HEK293T (cell line): Measurements from ENCODE around the gene HELQ.

Experiments used
- CTCF ChIA-PET: fragments of 350-600 bp; formaldehyde crosslinking; extraction: SDS; loops from one replicate; lab custom pipeline; 2021; ENCODE audit warnings: antibody characterized with exemption, inconsistent platforms; lab: Yijun Ruan, JAX
- POLR2A ChIA-PET: fragments of 350-600 bp; formaldehyde crosslinking; extraction: SDS; loops from one replicate; lab custom pipeline; 2020; ENCODE audit warnings: antibody characterized with exemption, inconsistent platforms; lab: Yijun Ruan, JAX
- DNase-seq: peaks from one replicate; pipeline ENCODE4 v3.0.0; 2012; ENCODE audit warnings: mixed read lengths; ENCODE audit errors: extremely low spot score
- ARNT ChIP-seq: fragments of 450-650 bp; IDR thresholded peaks from 2 replicates; pipeline ENCODE4 v1.6.1; 2017; ENCODE audit warnings: mild to moderate bottlenecking
- BHLHE40 ChIP-seq: fragments of 450-650 bp; IDR thresholded peaks from 2 replicates; pipeline ENCODE4 v1.6.1; 2016; ENCODE audit warnings: mild to moderate bottlenecking, moderate library complexity, borderline replicate concordance
- CTBP1 ChIP-seq: fragments of 450-650 bp; IDR thresholded peaks from 2 replicates; pipeline ENCODE4 v1.6.1; 2016; ENCODE audit warnings: borderline replicate concordance
- ELF4 ChIP-seq: fragments of 450-650 bp; IDR thresholded peaks from 2 replicates; pipeline ENCODE4 v1.6.1; 2017; ENCODE audit warnings: antibody characterized with exemption
- FOXA1 ChIP-seq: fragments of 450-650 bp; IDR thresholded peaks from 2 replicates; pipeline ENCODE4 v1.6.1; 2016; ENCODE audit warnings: mild to moderate bottlenecking
- FOXK2 ChIP-seq: fragments of 450-650 bp; IDR thresholded peaks from 2 replicates; pipeline ENCODE4 v1.6.1; 2016; ENCODE audit warnings: mild to moderate bottlenecking
- FOXM1 ChIP-seq: fragments of 450-650 bp; IDR thresholded peaks from 2 replicates; pipeline ENCODE4 v1.6.1; 2017; ENCODE audit warnings: mild to moderate bottlenecking, borderline replicate concordance
- HDGF ChIP-seq: fragments of 450-650 bp; IDR thresholded peaks from 2 replicates; pipeline ENCODE4 v1.6.1; 2017; ENCODE audit warnings: antibody characterized with exemption, borderline replicate concordance
- L3MBTL2 ChIP-seq: fragments of 450-650 bp; conservative IDR thresholded peaks from 2 replicates; pipeline ENCODE4 v1.6.1; 2016; ENCODE audit warnings: mild to moderate bottlenecking
- LEF1 ChIP-seq: fragments of 450-650 bp; IDR thresholded peaks from 2 replicates; pipeline ENCODE4 v1.6.1; 2017; ENCODE audit warnings: mild to moderate bottlenecking, borderline replicate concordance
- NFRKB ChIP-seq: fragments of 450-650 bp; IDR thresholded peaks from 2 replicates; pipeline ENCODE4 v1.6.1; 2016; ENCODE audit warnings: mild to moderate bottlenecking, moderate library complexity
- SP1 ChIP-seq: fragments of 450-650 bp; IDR thresholded peaks from 2 replicates; pipeline ENCODE4 v1.6.1; 2017
- SUZ12 ChIP-seq: fragments of 450-650 bp; IDR thresholded peaks from 2 replicates; pipeline ENCODE4 v1.6.1; 2016; ENCODE audit warnings: mild to moderate bottlenecking
- TARDBP ChIP-seq: fragments of 450-650 bp; IDR thresholded peaks from 2 replicates; pipeline ENCODE4 v1.6.1; 2016
- ZNF384 ChIP-seq: fragments of 450-650 bp; IDR thresholded peaks from 2 replicates; pipeline ENCODE4 v1.6.1; 2016
- TF ChIP-seq, protein P1 (sequence below): fragments of 450-650 bp; IDR thresholded peaks from 2 replicates; pipeline ENCODE4 v1.6.1; 2016

Gene HELQ

GRCh38 chr4:83473423-83473822 lies 17.8 kb upstream of the HELQ start:
- TF ChIP-seq ZNF384 = no peak
- TF ChIP-seq, protein P1, sequence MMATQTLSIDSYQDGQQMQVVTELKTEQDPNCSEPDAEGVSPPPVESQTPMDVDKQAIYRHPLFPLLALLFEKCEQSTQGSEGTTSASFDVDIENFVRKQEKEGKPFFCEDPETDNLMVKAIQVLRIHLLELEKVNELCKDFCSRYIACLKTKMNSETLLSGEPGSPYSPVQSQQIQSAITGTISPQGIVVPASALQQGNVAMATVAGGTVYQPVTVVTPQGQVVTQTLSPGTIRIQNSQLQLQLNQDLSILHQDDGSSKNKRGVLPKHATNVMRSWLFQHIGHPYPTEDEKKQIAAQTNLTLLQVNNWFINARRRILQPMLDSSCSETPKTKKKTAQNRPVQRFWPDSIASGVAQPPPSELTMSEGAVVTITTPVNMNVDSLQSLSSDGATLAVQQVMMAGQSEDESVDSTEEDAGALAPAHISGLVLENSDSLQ = no peak
- TF ChIP-seq SP1 = no peak
- no peak for TF ChIP-seq SUZ12
- TF ChIP-seq L3MBTL2 = no peak
- no peak for TF ChIP-seq FOXM1
- no peak for TF ChIP-seq ARNT
- no peak for TF ChIP-seq CTBP1
- no peak for TF ChIP-seq TARDBP
- TF ChIP-seq FOXA1 = no peak
- no peak for TF ChIP-seq FOXK2
- no peak for TF ChIP-seq BHLHE40
- POLR2A ChIA-PET = no interaction called here
- CTCF ChIA-PET = no interaction called here
- DNase-seq = no peak

- ChIA-PET CTCF (interaction anchor here (0.6 kb wide), 1 partner anchor 10 kb away, joined by 5 read pairs; no protein-coding TSS in a partner anchor), POLR2A (interaction anchor here (0.6 to 2.9 kb wide), 8 partner anchors 18 to 651 kb away, joined by 3 to 20 read pairs (median 4); partner anchors contain the start of genes ABRAXAS1 and COQ2)
- DNase-seq = no peak
- TF ChIP-seq BHLHE40 (no peak), ELF4 (no peak), LEF1 (no peak), SUZ12 (no peak), L3MBTL2 (no peak), NFRKB (no peak), HDGF (no peak), FOXM1 (no peak), SP1 (no peak), ZNF384 (no peak), ARNT (no peak), CTBP1 (no peak), FOXA1 (no peak), FOXK2 (no peak), TARDBP (no peak)
- TF ChIP-seq, protein P1 = no peak
These were observed 520 bp upstream of the HELQ start for GRCh38 chr4:83456184-83456501.

DNA sequence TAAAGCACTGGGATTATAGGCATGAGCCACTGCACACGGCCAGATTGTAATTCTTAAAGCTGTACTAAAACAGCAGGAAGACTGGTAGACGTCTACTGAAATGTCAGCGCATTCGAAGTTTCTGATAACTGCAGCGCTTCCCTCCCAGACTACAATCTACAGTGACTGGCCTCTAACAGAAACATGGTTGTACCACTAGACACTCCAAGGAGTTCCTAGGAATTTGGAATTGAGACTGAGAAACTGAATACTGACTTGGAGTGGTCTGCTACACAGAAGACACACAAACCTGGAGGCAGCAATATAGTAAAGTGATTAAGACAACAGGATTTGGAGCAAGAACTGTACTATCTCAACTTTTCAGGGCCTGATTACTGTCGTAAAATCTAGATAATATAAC lies 937 bp downstream of the HELQ start:
- ChIA-PET CTCF (interaction anchor here (0.6 kb wide), 1 partner anchor 38 kb away, joined by 5 read pairs; no protein-coding TSS in a partner anchor), POLR2A (interaction anchor here (1.3 to 2.9 kb wide), 4 partner anchors 20 to 174 kb away, joined by 4 to 20 read pairs (median 4); partner anchors contain the start of gene COQ2)
- TF ChIP-seq, protein P1 = no peak
- TF ChIP-seq ZNF384 = no peak
- no peak for TF ChIP-seq FOXM1
- no peak for TF ChIP-seq CTBP1
- no peak for TF ChIP-seq BHLHE40
- TF ChIP-seq FOXK2 = no peak
- TF ChIP-seq L3MBTL2 = no peak
- TF ChIP-seq TARDBP = no peak
- TF ChIP-seq SP1 = no peak
- no peak for TF ChIP-seq SUZ12
- DNase-seq = no peak

DNA sequence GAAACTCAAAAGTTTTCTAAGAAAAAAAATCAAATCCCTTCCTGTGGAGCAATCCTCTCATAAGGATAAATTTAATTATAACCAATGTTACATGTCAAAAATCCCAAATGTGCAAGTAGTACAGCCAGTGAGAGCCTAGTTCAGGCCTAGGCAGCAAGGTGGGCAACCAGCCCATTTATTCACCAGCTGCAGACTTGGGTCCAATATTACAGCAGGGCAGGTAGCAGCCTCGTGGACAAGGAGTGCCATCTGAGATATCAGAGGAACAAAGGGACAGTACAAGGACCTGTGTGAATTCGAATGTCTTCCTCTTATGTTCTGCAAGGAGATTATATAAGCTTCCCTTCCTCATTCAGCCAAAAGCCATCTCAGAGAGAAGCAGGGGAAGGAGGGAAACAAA lies 6.6 kb downstream of the HELQ start:
- POLR2A ChIA-PET = no interaction called here
- DNase-seq = no peak
- TF ChIP-seq FOXA1 (no peak), BHLHE40 (no peak), SUZ12 (no peak), FOXK2 (no peak), SP1 (no peak), HDGF (no peak), ZNF384 (no peak), ARNT (no peak), ELF4 (no peak), CTBP1 (no peak), LEF1 (no peak), L3MBTL2 (no peak), TARDBP (no peak), FOXM1 (no peak), NFRKB (no peak)
- TF ChIP-seq, protein P1 = no peak
- CTCF ChIA-PET = interaction anchor here (0.6 kb wide), 1 partner anchor 700 kb away, joined by 3 read pairs; no protein-coding TSS in a partner anchor

- POLR2A ChIA-PET = no interaction called here
These were observed 14.7 kb downstream of the HELQ start for GRCh38 chr4:83440899-83441298.

More at GRCh38 chr4:83440899-83441298, 14.7 kb downstream of the HELQ start:
- TF ChIP-seq BHLHE40 (no peak), FOXM1 (no peak), SP1 (no peak), LEF1 (no peak)
- CTCF ChIA-PET = no interaction called here
- DNase-seq = no peak
